ENCODE results near the gene KCNIP4.

Gene KCNIP4

GRCh38 chr4:20682853-20683252 lies 1265.7 kb downstream of the KCNIP4 start:
- DNase-seq (ENCODE audit: low read depth), result no peak
- no peak overlapping the region for H3K4me3 ChIP-seq (ENCODE audit: control insufficient read depth, low read depth, low read length)
- TF ChIP-seq, protein P1, sequence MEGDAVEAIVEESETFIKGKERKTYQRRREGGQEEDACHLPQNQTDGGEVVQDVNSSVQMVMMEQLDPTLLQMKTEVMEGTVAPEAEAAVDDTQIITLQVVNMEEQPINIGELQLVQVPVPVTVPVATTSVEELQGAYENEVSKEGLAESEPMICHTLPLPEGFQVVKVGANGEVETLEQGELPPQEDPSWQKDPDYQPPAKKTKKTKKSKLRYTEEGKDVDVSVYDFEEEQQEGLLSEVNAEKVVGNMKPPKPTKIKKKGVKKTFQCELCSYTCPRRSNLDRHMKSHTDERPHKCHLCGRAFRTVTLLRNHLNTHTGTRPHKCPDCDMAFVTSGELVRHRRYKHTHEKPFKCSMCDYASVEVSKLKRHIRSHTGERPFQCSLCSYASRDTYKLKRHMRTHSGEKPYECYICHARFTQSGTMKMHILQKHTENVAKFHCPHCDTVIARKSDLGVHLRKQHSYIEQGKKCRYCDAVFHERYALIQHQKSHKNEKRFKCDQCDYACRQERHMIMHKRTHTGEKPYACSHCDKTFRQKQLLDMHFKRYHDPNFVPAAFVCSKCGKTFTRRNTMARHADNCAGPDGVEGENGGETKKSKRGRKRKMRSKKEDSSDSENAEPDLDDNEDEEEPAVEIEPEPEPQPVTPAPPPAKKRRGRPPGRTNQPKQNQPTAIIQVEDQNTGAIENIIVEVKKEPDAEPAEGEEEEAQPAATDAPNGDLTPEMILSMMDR (IDR thresholded peaks at IDR 0.05; ENCODE audit: control insufficient read depth, insufficient read depth, low read depth, low read length, missing control alignments), result no peak

DNA sequence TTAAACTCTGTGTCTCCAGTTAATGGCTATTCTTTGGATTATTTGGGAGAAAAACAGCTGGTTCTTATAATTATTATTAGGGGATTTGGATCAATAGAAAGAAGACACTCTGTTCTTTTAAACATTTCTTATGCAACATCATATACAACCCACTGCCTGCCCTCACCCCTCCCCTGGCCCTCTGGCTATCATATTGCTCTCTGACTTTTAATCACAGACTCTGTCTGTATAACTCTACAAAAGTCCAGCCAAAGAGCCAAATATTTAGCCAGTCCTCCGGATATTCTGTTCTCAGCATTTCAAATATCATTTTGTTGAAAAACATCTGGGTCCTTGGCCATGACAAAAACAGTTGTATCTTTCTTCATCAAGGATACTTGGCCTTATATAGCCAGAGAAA lies 1267.3 kb downstream of the KCNIP4 start:
- no peak for DNase-seq (ENCODE audit: low read depth)
- TF ChIP-seq, protein P1 (IDR thresholded peaks at IDR 0.05; ENCODE audit: control insufficient read depth, insufficient read depth, low read depth, low read length, missing control alignments), result no peak
- H3K4me3 ChIP-seq (ENCODE audit: control insufficient read depth, low read depth, low read length), result no peak overlapping the region

- DNase-seq (ENCODE audit: low read depth), result no peak
- TF ChIP-seq, protein P1 (IDR thresholded peaks at IDR 0.05; ENCODE audit: control insufficient read depth, insufficient read depth, low read depth, low read length, missing control alignments), result no peak
- H3K4me3 ChIP-seq (ENCODE audit: control insufficient read depth, low read depth, low read length), result no peak overlapping the region
Measured at GRCh38 chr4:20680736-20681135, 1267.8 kb downstream of the KCNIP4 start.

GRCh38 chr4:20679951-20680350 lies 1268.6 kb downstream of the KCNIP4 start:
- no peak overlapping the region for H3K4me3 ChIP-seq (ENCODE audit: control insufficient read depth, low read depth, low read length)
- TF ChIP-seq, protein P1 (IDR thresholded peaks at IDR 0.05; ENCODE audit: control insufficient read depth, insufficient read depth, low read depth, low read length, missing control alignments), result no peak
- DNase-seq (ENCODE audit: low read depth), result no peak

Data from AG09309 (cell line).